ENCODE measurements around the gene HS3ST4.

Gene HS3ST4

GRCh38 chr16:25905810-25906209 lies 214.1 kb downstream of the HS3ST4 start:
- no peak for DNase-seq

- no peak for DNase-seq
These were observed 219.2 kb downstream of the HS3ST4 start for GRCh38 chr16:25910971-25911370.

GRCh38 chr16:25912321-25912720 lies 220.6 kb downstream of the HS3ST4 start:
- DNase-seq = no peak

- DNase-seq = no peak
These were observed 222.7 kb downstream of the HS3ST4 start for GRCh38 chr16:25914357-25914962.

GRCh38 chr16:25916037-25916436 lies 224.3 kb downstream of the HS3ST4 start:
- no peak for DNase-seq

- no peak for DNase-seq
These were observed 230.7 kb downstream of the HS3ST4 start for GRCh38 chr16:25922438-25922837.

GRCh38 chr16:25925421-25925820 lies 233.7 kb downstream of the HS3ST4 start:
- no peak for DNase-seq

- no peak for DNase-seq
These were observed 239.8 kb downstream of the HS3ST4 start for GRCh38 chr16:25931473-25932035.

GRCh38 chr16:25941800-25942499 lies 250.2 kb downstream of the HS3ST4 start:
- no peak for DNase-seq

GRCh38 chr16:25950586-25951281 lies 259.0 kb downstream of the HS3ST4 start:
- DNase-seq = no peak

GRCh38 chr16:25951999-25952398 lies 260.2 kb downstream of the HS3ST4 start:
- no peak for DNase-seq

- no peak for DNase-seq
These were observed 261.2 kb downstream of the HS3ST4 start for GRCh38 chr16:25952983-25953382.

- no peak for DNase-seq
These were observed 265.9 kb downstream of the HS3ST4 start for GRCh38 chr16:25957707-25958106.

- no peak for DNase-seq
These were observed 267.5 kb downstream of the HS3ST4 start for GRCh38 chr16:25959221-25959620.

- no peak for DNase-seq
These were observed 274.7 kb downstream of the HS3ST4 start for GRCh38 chr16:25966172-25967097.

GRCh38 chr16:25977121-25977520 lies 285.4 kb downstream of the HS3ST4 start:
- no peak for DNase-seq

- no peak for DNase-seq
These were observed 286.5 kb downstream of the HS3ST4 start for GRCh38 chr16:25978218-25978617.

- DNase-seq = no peak
These were observed 296.3 kb downstream of the HS3ST4 start for GRCh38 chr16:25988084-25988483.

GRCh38 chr16:25988882-25989281 lies 297.1 kb downstream of the HS3ST4 start:
- no peak for DNase-seq

GRCh38 chr16:25996052-25996451 lies 304.3 kb downstream of the HS3ST4 start:
- no peak for DNase-seq

- no peak for DNase-seq
These were observed 313.6 kb downstream of the HS3ST4 start for GRCh38 chr16:26005336-26005735.

GRCh38 chr16:26012376-26012775 lies 320.6 kb downstream of the HS3ST4 start:
- DNase-seq = no peak

GRCh38 chr16:26015776-26016175 lies 324.0 kb downstream of the HS3ST4 start:
- no peak for DNase-seq
